HG02852 (cell line): ENCODE results near the gene CFAP47.
"Not testable (repeated sequence)": the region's sequence is repeated elsewhere in the genome, so short reads cannot be mapped to it uniquely, and the experiment has no call there.

ENCODE experiments used
- ATAC-seq: cut with Tn5 transposase; IDR thresholded peaks from one replicate; pipeline ENCODE4 v1.9.1; 2021; ENCODE audit warnings: mild to moderate bottlenecking, moderate library complexity; ENCODE audit not compliant: unreplicated experiment

Gene CFAP47

GRCh38 chrX:35919536-35920309, at the start of gene CFAP47:
TSS of gene CFAP47 (plus strand) at chrX:35919734. CDS start at chrX:35919800, 66 bp downstream.
- no peak for ATAC-seq

- no peak for ATAC-seq
These were observed 38.9 kb upstream of the CFAP47 start for GRCh38 chrX:35880601-35881000.

GRCh38 chrX:35886135-35886534, 33.4 kb upstream of the CFAP47 start:
- ATAC-seq: no peak

GRCh38 chrX:35890699-35891098, 28.8 kb upstream of the CFAP47 start:
- no peak for ATAC-seq

GRCh38 chrX:35986816-35987215, 67.3 kb downstream of the CFAP47 start:
- not testable (repeated sequence) for ATAC-seq

GRCh38 chrX:36007207-36007606, 87.7 kb downstream of the CFAP47 start:
- ATAC-seq: no peak

GRCh38 chrX:36019125-36019524, 99.6 kb downstream of the CFAP47 start:
- ATAC-seq: no peak

GRCh38 chrX:36035550-36035949, 116.0 kb downstream of the CFAP47 start:
- no peak for ATAC-seq

- ATAC-seq: no peak
These were observed 143.2 kb downstream of the CFAP47 start for GRCh38 chrX:36062778-36063177.

- no peak for ATAC-seq
These were observed 151.5 kb downstream of the CFAP47 start for GRCh38 chrX:36071061-36071460.

- not testable (repeated sequence) for ATAC-seq
These were observed 155.5 kb downstream of the CFAP47 start for GRCh38 chrX:36075009-36075408.

GRCh38 chrX:36083256-36083655, 163.7 kb downstream of the CFAP47 start:
- ATAC-seq: no peak

- ATAC-seq: no peak
These were observed 167.8 kb downstream of the CFAP47 start for GRCh38 chrX:36087366-36087765.

GRCh38 chrX:36088939-36089338, 169.4 kb downstream of the CFAP47 start:
- ATAC-seq: not testable (repeated sequence)

GRCh38 chrX:36102425-36102824, 182.9 kb downstream of the CFAP47 start:
- ATAC-seq: no peak

GRCh38 chrX:36116222-36116621, 196.7 kb downstream of the CFAP47 start:
- ATAC-seq: no peak

GRCh38 chrX:36159254-36159653, 239.7 kb downstream of the CFAP47 start:
- no peak for ATAC-seq

GRCh38 chrX:36160081-36160480, 240.5 kb downstream of the CFAP47 start:
- no peak for ATAC-seq

- ATAC-seq: no peak
These were observed 279.0 kb downstream of the CFAP47 start for GRCh38 chrX:36198575-36198974.

- no peak for ATAC-seq
These were observed 280.4 kb downstream of the CFAP47 start for GRCh38 chrX:36199928-36200327.

GRCh38 chrX:36214924-36215323, 295.4 kb downstream of the CFAP47 start:
- no peak for ATAC-seq

GRCh38 chrX:36218801-36219200, 299.3 kb downstream of the CFAP47 start:
- ATAC-seq: no peak
